Activated naive CD4-positive, alpha-beta T cell treated with anti-CD3 and anti-CD28 coated beads, Interleukin-2, amount 10 ng/mL, durations not matched to agents 7 days and 5 days (primary cell): ENCODE measurements around the gene DSCAML1.

Experiments used
- CTCF ChIA-PET: fragments of 350-600 bp; sonication (Branson Sonifier 250); formaldehyde crosslinking; loops from one replicate; lab custom pipeline; 2021; ENCODE audit warnings: antibody characterized with exemption; lab: Charles Lee
- DNase-seq: peaks from one replicate; pipeline ENCODE4 v3.0.0-alpha.2; 2020
- H3K27ac Mint-ChIP-seq: one replicate; pipeline ENCODE4 v1.8.0; 2021; ENCODE audit warnings: mild to moderate bottlenecking, moderate library complexity, mixed read lengths
- H3K27me3 Mint-ChIP-seq: one replicate; pipeline ENCODE4 v1.8.0; 2021; ENCODE audit warnings: mild to moderate bottlenecking, mixed read lengths
- H3K36me3 Mint-ChIP-seq: one replicate; pipeline ENCODE4 v1.8.0; 2021; ENCODE audit warnings: mixed read lengths
- H3K4me1 Mint-ChIP-seq: one replicate; pipeline ENCODE4 v1.8.0; 2021; ENCODE audit warnings: mixed read lengths
- H3K4me3 Mint-ChIP-seq: one replicate; pipeline ENCODE4 v1.8.0; 2021; ENCODE audit warnings: mild to moderate bottlenecking, moderate library complexity, mixed read lengths
- H3K9me3 Mint-ChIP-seq: one replicate; pipeline ENCODE4 v1.8.0; 2021; ENCODE audit warnings: mixed read lengths

Gene DSCAML1

DNA sequence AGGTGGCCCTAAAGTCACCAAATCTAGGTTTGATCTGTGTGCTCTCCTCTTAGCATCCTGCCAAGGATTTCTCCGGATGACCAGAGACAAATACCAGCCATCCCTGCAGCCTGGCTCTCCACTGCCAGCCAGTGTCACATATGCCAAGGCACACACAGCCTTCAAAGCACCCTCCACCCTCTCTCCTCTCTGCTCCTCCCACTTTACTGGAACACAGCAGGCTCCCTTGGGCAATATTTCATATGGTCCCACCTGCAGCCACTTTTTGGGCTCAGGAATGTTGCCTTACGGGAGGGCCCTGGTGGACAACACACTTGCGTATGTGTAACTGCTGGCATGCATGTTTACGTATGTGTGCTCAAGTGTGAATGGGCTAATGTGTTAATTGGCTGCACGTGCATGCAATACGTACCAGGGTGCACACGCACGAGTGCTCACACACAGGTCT, 285.5 kb downstream of the DSCAML1 start:
- Mint-ChIP-seq H3K9me3 (no peaks in the 10 kb centered on the region), H3K27me3 (peaks cover 12% of the 10 kb centered on the region), H3K4me1 (no peaks in the 10 kb centered on the region), H3K4me3 (no peak overlapping the region), H3K27ac (no peak overlapping the region), H3K36me3 (no peaks in the 10 kb centered on the region)
- CTCF ChIA-PET = no interaction called here
- DNase-seq = no peak

- peaks cover 12% of the 10 kb centered on the region for H3K27me3 Mint-ChIP-seq
- no peak overlapping the region for H3K4me3 Mint-ChIP-seq
- CTCF ChIA-PET = no interaction called here
- no peaks in the 10 kb centered on the region for H3K36me3 Mint-ChIP-seq
- H3K4me1 Mint-ChIP-seq = no peaks in the 10 kb centered on the region
- DNase-seq = no peak
- H3K9me3 Mint-ChIP-seq = no peaks in the 10 kb centered on the region
- H3K27ac Mint-ChIP-seq = no peak overlapping the region
Observed at GRCh38 chr11:117510646-117511045, 286.4 kb downstream of the DSCAML1 start.

DNA sequence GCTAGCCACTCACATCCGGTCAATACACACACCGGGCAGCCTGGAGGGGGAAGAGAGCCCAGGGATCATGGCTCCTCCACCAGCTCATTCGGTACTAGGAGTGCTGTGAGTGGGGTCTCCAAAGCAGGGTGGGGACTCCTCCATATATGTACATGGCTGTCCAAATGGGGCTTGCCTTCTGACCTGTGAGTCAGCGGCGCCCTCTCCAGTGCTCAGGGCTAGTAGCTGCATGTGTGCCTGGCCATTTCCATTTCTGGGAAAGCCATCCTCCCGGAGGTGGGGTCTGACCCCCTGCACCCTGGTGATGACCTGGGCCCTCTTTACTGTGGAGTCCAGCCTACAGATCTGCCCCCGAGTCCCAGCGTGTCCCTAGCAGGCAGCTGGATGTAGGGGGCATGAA, 287.5 kb downstream of the DSCAML1 start:
- CTCF ChIA-PET = interaction anchor here (1.6 kb wide), 1 partner anchor 299 kb away, joined by 4 read pairs; no protein-coding TSS in a partner anchor
- H3K9me3 Mint-ChIP-seq = no peaks in the 10 kb centered on the region

GRCh38 chr11:117506971-117507370, 290.0 kb downstream of the DSCAML1 start:
- no peaks in the 10 kb centered on the region for H3K36me3 Mint-ChIP-seq
- H3K4me3 Mint-ChIP-seq = no peak overlapping the region
- no peaks in the 10 kb centered on the region for H3K4me1 Mint-ChIP-seq
- CTCF ChIA-PET = no interaction called here
- no peaks in the 10 kb centered on the region for H3K9me3 Mint-ChIP-seq
- no peak overlapping the region for H3K27ac Mint-ChIP-seq
- no peak for DNase-seq
- H3K27me3 Mint-ChIP-seq = peaks cover 6% of the 10 kb centered on the region

More for the DNA sequence above, 287.5 kb downstream of the DSCAML1 start:
- Mint-ChIP-seq H3K4me3 (no peak overlapping the region), H3K36me3 (no peaks in the 10 kb centered on the region), H3K27me3 (peaks cover 12% of the 10 kb centered on the region), H3K4me1 (no peaks in the 10 kb centered on the region), H3K27ac (no peak overlapping the region)
- no peak for DNase-seq

DNA sequence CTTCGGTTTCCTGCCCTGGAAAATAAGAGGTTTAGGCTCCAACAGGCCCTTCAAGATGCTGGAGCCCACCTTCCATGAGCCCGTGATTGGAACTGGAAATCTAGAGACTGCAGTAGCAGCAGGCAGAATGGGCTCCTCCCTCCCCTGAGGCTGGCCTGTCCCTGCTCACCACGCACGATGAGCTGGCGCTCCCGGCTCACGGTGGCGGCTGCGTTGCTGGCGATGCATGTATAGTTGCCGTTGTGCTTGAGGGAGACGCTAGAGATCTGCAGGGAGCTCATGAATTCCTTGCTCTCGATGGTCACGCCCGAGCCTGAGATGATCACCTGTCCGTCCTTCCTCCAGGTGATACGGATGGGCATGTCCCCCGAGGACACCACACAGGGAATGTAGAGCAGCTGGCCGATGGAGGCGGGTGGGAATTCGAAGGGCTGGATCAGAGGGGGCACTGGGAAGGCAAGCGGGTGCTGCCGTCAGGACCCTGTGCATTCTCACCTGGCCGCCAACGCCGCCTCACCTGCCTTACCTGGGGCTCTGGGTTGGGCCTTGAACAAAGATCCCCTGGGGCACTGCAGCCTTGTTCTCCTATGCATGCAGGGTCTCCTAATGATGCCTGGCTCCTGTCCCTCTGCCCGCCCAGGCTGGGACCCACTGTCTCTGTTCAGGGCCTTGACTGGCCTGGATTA, 291.6 kb downstream of the DSCAML1 start:
- Mint-ChIP-seq H3K27ac (no peak overlapping the region), H3K4me3 (no peak overlapping the region), H3K4me1 (no peaks in the 10 kb centered on the region), H3K36me3 (no peaks in the 10 kb centered on the region), H3K27me3 (peaks cover 6% of the 10 kb centered on the region), H3K9me3 (no peaks in the 10 kb centered on the region)
- no peak for DNase-seq
- CTCF ChIA-PET = no interaction called here

DNA sequence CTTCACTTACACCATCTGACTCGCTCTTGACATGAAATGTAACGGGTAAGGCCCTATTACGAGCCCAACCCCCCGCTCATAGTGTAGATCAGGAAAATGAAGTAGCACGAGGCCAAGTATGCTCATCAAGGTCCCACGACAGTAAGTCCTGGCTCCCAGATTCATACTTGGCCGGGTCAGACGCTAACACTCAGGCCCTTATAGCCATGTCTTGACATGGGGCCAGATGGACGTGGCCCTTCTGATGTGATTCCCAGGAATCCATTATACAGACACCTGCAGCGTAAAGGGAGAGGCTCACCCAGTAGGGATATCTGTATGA, 294.3 kb downstream of the DSCAML1 start:
- Mint-ChIP-seq H3K27me3 (no peaks in the 10 kb centered on the region), H3K9me3 (no peaks in the 10 kb centered on the region), H3K4me3 (no peak overlapping the region), H3K4me1 (no peaks in the 10 kb centered on the region), H3K36me3 (no peaks in the 10 kb centered on the region), H3K27ac (no peak overlapping the region)
- DNase-seq = no peak
- CTCF ChIA-PET = no interaction called here

DNA sequence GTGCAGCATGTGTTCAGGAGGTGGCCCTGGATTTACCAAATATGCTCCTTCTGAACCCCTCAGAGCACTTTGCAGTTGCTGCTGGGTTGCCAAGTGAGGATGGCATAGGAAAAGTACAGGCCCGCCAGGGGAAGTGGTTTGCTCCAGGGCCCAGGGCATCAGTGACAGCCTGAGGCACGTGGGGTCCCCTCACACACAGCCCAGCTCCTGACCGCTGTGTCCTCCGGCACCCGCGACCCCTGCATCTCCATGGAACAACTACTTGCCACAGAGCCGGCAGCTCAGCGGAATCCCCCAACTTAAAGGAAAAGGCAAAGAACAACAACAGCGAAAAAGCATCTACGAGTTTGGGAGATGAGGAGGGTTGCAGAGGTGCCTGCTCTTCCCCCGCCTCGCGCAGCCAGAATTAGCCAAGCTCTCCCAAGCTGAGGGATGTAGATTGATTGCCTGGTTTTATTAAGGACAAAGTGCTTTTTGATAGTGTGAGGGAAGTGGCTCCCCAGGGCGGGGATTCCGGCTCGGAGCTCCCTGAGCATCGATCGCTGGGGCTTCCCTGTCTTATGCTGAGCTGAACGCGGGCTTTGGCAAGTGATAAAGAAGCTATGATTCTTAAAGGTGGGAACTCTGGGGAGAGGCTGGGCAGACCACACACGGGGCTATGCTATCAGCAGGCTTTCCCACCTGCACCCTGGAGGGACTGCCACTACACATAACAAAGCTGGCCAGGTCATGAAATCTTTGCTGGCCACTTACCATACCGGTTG, 294.8 kb downstream of the DSCAML1 start:
- Mint-ChIP-seq H3K27me3 (no peaks in the 10 kb centered on the region), H3K4me3 (no peak overlapping the region), H3K36me3 (no peaks in the 10 kb centered on the region), H3K4me1 (no peaks in the 10 kb centered on the region), H3K9me3 (no peaks in the 10 kb centered on the region), H3K27ac (no peak overlapping the region)
- DNase-seq = no peak
- CTCF ChIA-PET = no interaction called here

GRCh38 chr11:117501237-117501898, 295.6 kb downstream of the DSCAML1 start:
- Mint-ChIP-seq H3K4me1 (no peaks in the 10 kb centered on the region), H3K27me3 (no peaks in the 10 kb centered on the region), H3K27ac (no peak overlapping the region), H3K4me3 (no peak overlapping the region), H3K9me3 (no peaks in the 10 kb centered on the region), H3K36me3 (no peaks in the 10 kb centered on the region)
- no peak for DNase-seq
- CTCF ChIA-PET = no interaction called here

GRCh38 chr11:117498791-117499190, 298.2 kb downstream of the DSCAML1 start:
- H3K9me3 Mint-ChIP-seq = no peaks in the 10 kb centered on the region
- H3K27ac Mint-ChIP-seq = no peak overlapping the region
- no peaks in the 10 kb centered on the region for H3K4me1 Mint-ChIP-seq
- no peaks in the 10 kb centered on the region for H3K36me3 Mint-ChIP-seq
- H3K4me3 Mint-ChIP-seq = no peak overlapping the region
- CTCF ChIA-PET = interaction anchor here (1.3 kb wide), 1 partner anchor 73 kb away, joined by 6 read pairs; no protein-coding TSS in a partner anchor
- peaks cover 3% of the 10 kb centered on the region for H3K27me3 Mint-ChIP-seq
- DNase-seq = no peak

DNA sequence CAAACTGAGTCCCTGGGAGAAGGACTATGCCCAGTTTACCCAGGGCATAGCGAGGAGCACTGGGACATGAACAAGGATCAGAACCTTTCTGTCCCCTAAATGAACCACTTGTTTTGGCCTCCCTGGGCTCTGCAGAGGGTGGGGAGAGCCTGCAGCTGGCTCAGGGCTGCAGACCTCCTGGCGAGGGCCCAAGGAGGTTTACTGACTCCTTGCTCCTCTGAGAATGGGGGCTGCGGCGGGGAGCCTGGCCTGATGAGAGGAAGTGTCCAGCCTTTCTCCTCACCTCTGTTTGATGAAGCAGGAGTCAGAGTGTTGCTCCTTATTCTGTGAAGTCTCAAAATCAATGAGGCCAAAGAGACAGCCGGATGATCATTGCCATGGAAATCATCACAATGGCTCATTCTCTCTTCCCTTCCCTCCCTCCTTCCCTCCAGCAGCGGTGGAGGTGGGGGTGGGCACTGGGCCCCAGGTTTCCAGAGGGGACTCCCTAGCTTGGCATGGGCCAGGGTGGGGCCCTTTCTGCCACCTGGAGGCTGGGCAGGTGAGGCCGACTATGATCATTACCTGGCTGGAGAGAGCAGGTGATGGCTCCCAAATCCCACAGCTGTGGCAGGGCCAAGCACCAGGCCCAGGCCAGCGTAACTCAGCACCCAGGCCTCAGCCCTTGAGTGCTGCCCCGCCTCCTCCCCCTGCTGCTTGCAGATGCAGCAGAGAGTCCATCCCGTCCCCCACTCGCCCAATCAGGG, 299.6 kb downstream of the DSCAML1 start:
- H3K4me1 Mint-ChIP-seq = no peaks in the 10 kb centered on the region
- no peak overlapping the region for H3K27ac Mint-ChIP-seq

GRCh38 chr11:117495357-117495756, 301.7 kb downstream of the DSCAML1 start:
- Mint-ChIP-seq H3K9me3 (no peaks in the 10 kb centered on the region), H3K36me3 (no peaks in the 10 kb centered on the region), H3K27ac (no peak overlapping the region), H3K4me1 (no peaks in the 10 kb centered on the region), H3K27me3 (peaks cover 24% of the 10 kb centered on the region), H3K4me3 (no peak overlapping the region)
- no peak for DNase-seq
- CTCF ChIA-PET = no interaction called here

More for the DNA sequence above, 299.6 kb downstream of the DSCAML1 start:
- CTCF ChIA-PET = no interaction called here
- DNase-seq = no peak
- Mint-ChIP-seq H3K36me3 (no peaks in the 10 kb centered on the region), H3K9me3 (no peaks in the 10 kb centered on the region), H3K4me3 (no peak overlapping the region), H3K27me3 (peaks cover 12% of the 10 kb centered on the region)

DNA sequence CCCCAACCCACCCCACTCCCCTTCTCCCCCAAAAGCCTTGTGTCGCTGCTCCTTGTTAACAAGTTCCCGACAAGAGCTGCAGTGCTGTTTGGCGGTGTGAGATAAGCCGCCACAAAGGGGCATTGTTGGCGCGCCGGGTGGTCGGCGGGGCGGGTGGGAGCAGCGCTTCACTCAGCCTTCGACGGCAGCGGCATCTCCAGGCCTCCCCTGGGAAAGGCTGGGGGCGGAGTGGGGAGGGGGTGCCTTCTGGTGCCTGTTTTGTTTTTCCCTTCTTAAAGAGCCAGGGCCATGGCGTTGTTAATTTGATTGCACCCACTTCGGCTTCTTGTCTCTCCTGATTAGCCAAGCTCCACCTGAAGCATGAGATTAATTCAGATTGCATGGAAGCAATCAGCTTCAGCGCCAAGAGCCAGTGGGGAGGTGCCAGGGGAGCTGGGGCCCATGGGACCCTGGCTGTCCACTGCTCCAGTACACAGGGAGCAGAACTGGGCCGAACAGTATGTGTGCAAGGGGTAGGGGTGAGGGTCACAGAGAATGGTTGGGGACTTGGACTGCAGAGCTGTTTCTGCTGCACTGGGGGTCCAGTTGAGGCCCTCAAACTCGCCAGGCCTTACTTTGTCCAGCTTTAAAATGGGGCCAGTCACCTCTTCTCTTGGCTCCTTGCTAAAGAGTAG, 304.3 kb downstream of the DSCAML1 start:
- Mint-ChIP-seq H3K36me3 (no peaks in the 10 kb centered on the region), H3K27me3 (peaks cover 41% of the 10 kb centered on the region), H3K9me3 (no peaks in the 10 kb centered on the region), H3K27ac (no peak overlapping the region), H3K4me1 (no peaks in the 10 kb centered on the region), H3K4me3 (no peak overlapping the region)
- CTCF ChIA-PET = no interaction called here
- no peak for DNase-seq

- DNase-seq = no peak
- Mint-ChIP-seq H3K27ac (no peak overlapping the region), H3K4me1 (no peaks in the 10 kb centered on the region), H3K27me3 (peaks cover 41% of the 10 kb centered on the region), H3K4me3 (no peak overlapping the region), H3K36me3 (no peaks in the 10 kb centered on the region), H3K9me3 (no peaks in the 10 kb centered on the region)
- CTCF ChIA-PET = no interaction called here
Observed at GRCh38 chr11:117490911-117491310, 306.1 kb downstream of the DSCAML1 start.
